Measurements from ENCODE around the gene FRS3. TPM values are rescaled to one million over a fixed set of nuclear protein-coding genes. Genes with fewer than 3 reads are reported as not detected.

FRS3 gene
- total and polyA plus RNA-seq, 2 experiments from 2014 or later: 1.3 to 3.3 TPM

GRCh38 chr6:41796474-41796873 is 16.8 kb upstream of the FRS3 start:
- H3K79me2 ChIP-seq (replicated peaks; ENCODE audit: insufficient read depth): no peaks in the 10 kb centered on the region
- Mint-ChIP-seq H3K4me3 (no peak overlapping the region), H3K9me3 (no peaks in the 10 kb centered on the region; the same call in 2 of the 3 replicates), H3K4me1 (no peaks in the 10 kb centered on the region), H3K36me3 (ENCODE audit: low read depth) (peaks cover 21% of the 10 kb centered on the region), H3K27me3 (ENCODE audit: insufficient read depth, low read depth, poor library complexity) (peaks cover 3% of the 10 kb centered on the region), H3K27ac (no peak overlapping the region)
- DNase-seq (ENCODE audit: low spot score) (no peak), ATAC-seq (no peak)
- H3K36me3 ChIP-seq (ENCODE audit: insufficient read depth): peaks cover under 1% of the 10 kb centered on the region; the same call in 1 of the 2 replicates
- H3K4me3 ChIP-seq: no peak overlapping the region
- no peak overlapping the region for H2AFZ ChIP-seq
- H3K27me3 ChIP-seq (ENCODE audit: insufficient read depth): no peaks in the 10 kb centered on the region; the same call in 1 of the 2 replicates
- H3K4me1 ChIP-seq (ENCODE audit: insufficient read depth): no peaks in the 10 kb centered on the region
- H3K27ac ChIP-seq (ENCODE audit: low read depth): no peak overlapping the region
- H3K9me2 ChIP-seq (ENCODE audit: insufficient read depth): no peaks in the 10 kb centered on the region
- no peaks in the 10 kb centered on the region; the same call in 1 of the 2 replicates for H4K20me1 ChIP-seq (replicated peaks; ENCODE audit: insufficient read depth)
- 0 out of 2 replicates have a peak, but pooled peaks cover 2% of the 10 kb centered on the region for H3F3A ChIP-seq (replicated peaks; ENCODE audit: low read depth)
- H3K4me2 ChIP-seq: no peak overlapping the region
- TF ChIP-seq JUNB (IDR thresholded peaks at IDR 0.05; ENCODE audit: unreplicated experiment) (no peak), REST (IDR thresholded peaks at IDR 0.05; ENCODE audit: unreplicated experiment) (no peak), EZH2phosphoT487 (IDR thresholded peaks at IDR 0.05; ENCODE audit: unreplicated experiment) (no peak), CREB1 (CRISPR knock-in tag; IDR thresholded peaks at IDR 0.05; ENCODE audit: low read depth) (no peak)
- TF ChIP-seq, protein P1, sequence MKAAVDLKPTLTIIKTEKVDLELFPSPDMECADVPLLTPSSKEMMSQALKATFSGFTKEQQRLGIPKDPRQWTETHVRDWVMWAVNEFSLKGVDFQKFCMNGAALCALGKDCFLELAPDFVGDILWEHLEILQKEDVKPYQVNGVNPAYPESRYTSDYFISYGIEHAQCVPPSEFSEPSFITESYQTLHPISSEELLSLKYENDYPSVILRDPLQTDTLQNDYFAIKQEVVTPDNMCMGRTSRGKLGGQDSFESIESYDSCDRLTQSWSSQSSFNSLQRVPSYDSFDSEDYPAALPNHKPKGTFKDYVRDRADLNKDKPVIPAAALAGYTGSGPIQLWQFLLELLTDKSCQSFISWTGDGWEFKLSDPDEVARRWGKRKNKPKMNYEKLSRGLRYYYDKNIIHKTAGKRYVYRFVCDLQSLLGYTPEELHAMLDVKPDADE (IDR thresholded peaks at IDR 0.05): no peak

DNA sequence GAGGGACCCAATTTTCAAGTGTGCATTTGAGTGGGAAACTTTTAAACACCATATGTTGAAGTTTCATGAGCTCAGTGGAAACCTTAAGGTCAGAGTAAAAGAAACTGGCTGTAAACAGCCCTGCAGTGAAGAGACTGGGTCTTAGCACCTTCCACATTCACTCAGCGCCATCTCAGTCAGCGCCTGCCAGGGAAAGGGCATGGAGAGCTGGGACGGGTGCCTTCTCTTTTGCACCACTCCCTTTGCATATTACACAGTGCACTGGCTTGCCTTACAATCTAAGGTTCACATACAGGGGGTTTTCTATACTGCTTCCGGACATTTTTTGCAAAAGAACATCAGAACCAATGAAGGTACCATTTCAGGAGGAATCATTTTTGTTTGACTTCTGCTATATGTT is 12.3 kb upstream of the FRS3 start:
- H3K4me2 ChIP-seq: no peak overlapping the region
- 0 out of 2 replicates have a peak, but pooled peaks cover 12% of the 10 kb centered on the region for H3F3A ChIP-seq (replicated peaks; ENCODE audit: low read depth)
- H3K27me3 ChIP-seq (ENCODE audit: insufficient read depth): no peaks in the 10 kb centered on the region; the same call in 1 of the 2 replicates
- no peaks in the 10 kb centered on the region for H3K4me1 ChIP-seq (ENCODE audit: insufficient read depth)
- H3K9me3 Mint-ChIP-seq: peaks cover 7% of the 10 kb centered on the region; the same call in 2 of the 3 replicates
- no peak overlapping the region for H3K4me3 Mint-ChIP-seq
- H3K36me3 ChIP-seq (ENCODE audit: insufficient read depth): peaks cover 23% of the 10 kb centered on the region; the same call in 1 of the 2 replicates
- H3K9me2 ChIP-seq (ENCODE audit: insufficient read depth): no peaks in the 10 kb centered on the region
- H4K20me1 ChIP-seq (replicated peaks; ENCODE audit: insufficient read depth): peaks cover 5% of the 10 kb centered on the region; the same call in 1 of the 2 replicates
- H3K27ac ChIP-seq (ENCODE audit: low read depth): no peak overlapping the region
- H3K4me3 ChIP-seq: no peak overlapping the region
- H3K27ac Mint-ChIP-seq: no peak overlapping the region
- H3K36me3 Mint-ChIP-seq (ENCODE audit: low read depth): peaks cover 42% of the 10 kb centered on the region
- H2AFZ ChIP-seq: no peak overlapping the region
- DNase-seq (ENCODE audit: low spot score): no peak
- H3K27me3 Mint-ChIP-seq (ENCODE audit: insufficient read depth, low read depth, poor library complexity): peaks cover 9% of the 10 kb centered on the region
- peaks cover 22% of the 10 kb centered on the region for H3K79me2 ChIP-seq (replicated peaks; ENCODE audit: insufficient read depth)
- H3K4me1 Mint-ChIP-seq: no peaks in the 10 kb centered on the region; the same call in 2 of the 3 replicates
- no peak for ATAC-seq
- no peak for TF ChIP-seq JUNB (IDR thresholded peaks at IDR 0.05; ENCODE audit: unreplicated experiment)
- TF ChIP-seq EZH2phosphoT487 (IDR thresholded peaks at IDR 0.05; ENCODE audit: unreplicated experiment): no peak
- no peak for TF ChIP-seq CREB1 (CRISPR knock-in tag; IDR thresholded peaks at IDR 0.05; ENCODE audit: low read depth)
- TF ChIP-seq STAT1 (IDR thresholded peaks at IDR 0.05; ENCODE audit: unreplicated experiment): no peak
- no peak for TF ChIP-seq ZNF462 (CRISPR knock-in tag; IDR thresholded peaks at IDR 0.05)
- TF ChIP-seq ZNF331 (CRISPR knock-in tag; IDR thresholded peaks at IDR 0.05; ENCODE audit: low read depth): no peak
- TF ChIP-seq EZH2 (IDR thresholded peaks at IDR 0.05; ENCODE audit: low read depth, unreplicated experiment): no peak

Measured in GM23338 (cell line).